ENCODE data around the gene SLC7A6. TPM values are rescaled to one million over a fixed set of nuclear protein-coding genes. Genes with fewer than 3 reads are reported as not detected.
"Not testable (repeated sequence)": the region's sequence is repeated elsewhere in the genome, so short reads cannot be mapped to it uniquely, and the experiment has no call there.

SLC7A6 gene
- total RNA-seq, 1 donor from 2014 or later: 44.2 TPM

DNA sequence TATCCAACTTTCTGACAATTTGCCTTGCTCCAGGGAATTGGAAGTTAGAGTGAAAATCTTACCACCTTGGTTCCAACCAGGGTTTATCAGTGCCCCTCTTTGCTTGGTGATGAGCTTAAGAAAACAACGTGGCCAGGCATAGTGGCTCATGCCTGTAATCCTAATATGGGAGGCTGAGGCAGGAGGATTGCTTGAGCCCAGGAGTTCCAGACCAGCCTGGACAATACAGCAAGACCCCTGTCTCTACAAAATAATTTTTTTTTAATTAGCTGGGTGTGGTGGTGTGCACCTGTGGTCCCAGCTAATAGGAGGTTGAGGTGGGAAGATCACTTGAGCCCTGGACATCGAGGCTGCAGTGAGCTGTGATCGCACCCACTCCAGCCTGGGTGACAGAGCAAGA lies 21.4 kb downstream of the SLC7A6 start:
- Histone ChIP-seq H3K36me3 (peaks cover 20% of the 10 kb centered on the region), H3K27me3 (ENCODE audit: low read depth) (no peaks in the 10 kb centered on the region), H3K4me3 (no peak overlapping the region)

DNA sequence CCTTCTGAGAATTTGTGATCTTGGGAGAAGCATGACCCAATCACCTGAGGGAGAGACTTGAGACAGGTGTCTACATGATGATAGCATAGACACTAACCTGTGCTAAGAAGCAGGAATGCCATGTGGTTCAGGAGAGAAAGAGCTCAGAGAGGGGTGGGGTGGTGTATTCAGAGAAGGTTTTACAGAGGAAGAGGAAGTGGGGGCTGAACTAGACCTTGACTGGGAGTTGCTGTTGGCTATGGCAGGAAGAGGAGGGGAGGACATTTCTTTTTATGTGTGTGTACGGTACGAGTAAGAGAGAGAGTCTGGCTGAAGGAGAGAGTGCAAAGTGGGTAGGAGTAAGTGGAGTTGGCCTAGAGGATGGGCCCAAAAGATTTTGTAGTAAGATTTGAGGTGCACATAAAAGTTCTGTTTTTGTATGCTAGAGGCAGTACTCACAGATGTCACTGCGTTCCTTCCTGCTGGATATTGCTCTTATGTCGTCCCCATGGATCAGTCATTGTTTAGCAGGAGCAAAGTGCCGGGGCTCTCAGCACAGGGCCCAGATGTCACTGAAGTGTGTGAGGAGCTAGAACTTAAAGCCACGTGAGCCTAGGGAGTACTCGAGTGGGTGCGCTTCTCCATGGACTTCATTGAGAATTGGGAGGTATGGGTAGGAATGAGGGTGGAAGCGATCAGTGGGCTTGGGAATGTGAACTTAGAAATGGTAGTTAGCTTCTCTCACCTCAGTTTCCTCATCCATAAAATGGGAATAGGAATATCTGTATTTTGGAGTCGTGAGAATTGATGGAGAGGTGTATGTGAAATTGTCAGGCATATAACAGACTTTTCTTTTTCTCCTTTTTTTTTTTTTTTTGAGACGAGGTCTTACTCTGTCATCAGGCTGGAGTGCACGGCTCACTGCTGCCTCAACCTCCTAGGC lies 22.1 kb downstream of the SLC7A6 start:
- intact Hi-C loops (cut with micrococcal nuclease): no loop called here
- TF ChIP-seq, protein P1, sequence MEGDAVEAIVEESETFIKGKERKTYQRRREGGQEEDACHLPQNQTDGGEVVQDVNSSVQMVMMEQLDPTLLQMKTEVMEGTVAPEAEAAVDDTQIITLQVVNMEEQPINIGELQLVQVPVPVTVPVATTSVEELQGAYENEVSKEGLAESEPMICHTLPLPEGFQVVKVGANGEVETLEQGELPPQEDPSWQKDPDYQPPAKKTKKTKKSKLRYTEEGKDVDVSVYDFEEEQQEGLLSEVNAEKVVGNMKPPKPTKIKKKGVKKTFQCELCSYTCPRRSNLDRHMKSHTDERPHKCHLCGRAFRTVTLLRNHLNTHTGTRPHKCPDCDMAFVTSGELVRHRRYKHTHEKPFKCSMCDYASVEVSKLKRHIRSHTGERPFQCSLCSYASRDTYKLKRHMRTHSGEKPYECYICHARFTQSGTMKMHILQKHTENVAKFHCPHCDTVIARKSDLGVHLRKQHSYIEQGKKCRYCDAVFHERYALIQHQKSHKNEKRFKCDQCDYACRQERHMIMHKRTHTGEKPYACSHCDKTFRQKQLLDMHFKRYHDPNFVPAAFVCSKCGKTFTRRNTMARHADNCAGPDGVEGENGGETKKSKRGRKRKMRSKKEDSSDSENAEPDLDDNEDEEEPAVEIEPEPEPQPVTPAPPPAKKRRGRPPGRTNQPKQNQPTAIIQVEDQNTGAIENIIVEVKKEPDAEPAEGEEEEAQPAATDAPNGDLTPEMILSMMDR (IDR thresholded peaks at IDR 0.05; ENCODE audit: borderline replicate concordance): no peak
- Histone ChIP-seq H3K27me3 (ENCODE audit: low read depth) (no peaks in the 10 kb centered on the region), H3K4me1 (peaks cover 100% of the 10 kb centered on the region), H3K9me3 (replicated peaks) (no peaks in the 10 kb centered on the region), H3K36me3 (peaks cover 20% of the 10 kb centered on the region), H3K4me3 (no peak overlapping the region), H3K27ac (replicated peaks) (peak overlapping the region; percentile 87)
- no peak for DNase-seq

More for the DNA sequence above, 21.4 kb downstream of the SLC7A6 start:
- intact Hi-C loops (cut with micrococcal nuclease): no loop called here
- Histone ChIP-seq H3K9me3 (replicated peaks) (no peaks in the 10 kb centered on the region), H3K27ac (replicated peaks) (peak overlapping the region; percentile 87), H3K4me1 (peaks cover 100% of the 10 kb centered on the region)
- no peak for DNase-seq
- TF ChIP-seq, protein P1 (IDR thresholded peaks at IDR 0.05; ENCODE audit: borderline replicate concordance): no peak

DNA sequence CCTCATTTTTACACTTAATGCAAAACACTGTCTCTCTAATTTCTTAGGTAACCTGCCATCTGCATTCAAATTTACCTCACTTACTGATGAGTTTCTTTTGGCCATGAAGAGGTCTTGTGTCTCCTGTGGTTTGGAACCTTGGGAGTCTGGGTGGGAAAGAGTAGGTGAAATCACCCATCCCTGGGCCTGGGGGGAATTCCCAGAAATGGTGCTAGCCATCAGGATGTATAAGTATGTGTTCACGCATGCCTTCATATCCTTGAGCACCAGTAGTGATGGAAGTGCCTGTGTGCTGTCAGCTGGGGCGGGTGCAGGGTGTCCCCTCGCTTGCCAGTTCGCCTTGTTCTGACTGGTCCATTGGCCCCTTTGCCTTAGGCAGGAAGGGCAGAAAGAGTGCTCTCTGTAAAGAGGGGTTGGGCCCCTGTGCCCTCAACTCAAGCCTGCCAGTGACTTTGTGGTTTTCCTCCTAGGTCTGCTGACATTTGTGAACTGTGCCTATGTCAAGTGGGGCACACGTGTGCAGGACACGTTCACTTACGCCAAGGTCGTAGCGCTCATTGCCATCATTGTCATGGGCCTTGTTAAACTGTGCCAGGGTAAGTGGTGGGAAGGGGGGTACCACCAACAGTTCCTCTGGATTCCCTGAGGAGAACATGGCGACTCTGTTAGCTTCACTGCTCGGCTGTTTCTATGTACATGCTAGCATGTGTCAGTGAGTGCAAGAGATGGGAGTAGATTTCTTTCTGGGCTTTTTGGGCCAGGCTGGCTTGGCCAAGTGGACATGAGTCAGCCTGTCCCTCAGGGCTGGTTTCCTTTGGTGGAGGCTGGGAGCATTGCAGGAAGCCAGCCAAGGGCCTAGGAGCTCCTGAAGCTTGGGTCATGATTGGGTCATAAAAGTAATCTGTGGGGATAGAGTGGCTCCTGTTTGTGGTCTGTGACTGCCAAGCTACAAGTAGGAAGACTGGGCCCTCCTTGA lies 23.2 kb downstream of the SLC7A6 start:
- H3K9me3 ChIP-seq (replicated peaks): no peaks in the 10 kb centered on the region
- TF ChIP-seq, protein P1 (IDR thresholded peaks at IDR 0.05; ENCODE audit: borderline replicate concordance): peak; percentile 43
- H3K4me3 ChIP-seq: no peak overlapping the region
- H3K36me3 ChIP-seq: peaks cover 24% of the 10 kb centered on the region
- peak; percentile 80 for DNase-seq
- H3K27me3 ChIP-seq (ENCODE audit: low read depth): no peaks in the 10 kb centered on the region
- peak overlapping the region; percentile 87 for H3K27ac ChIP-seq (replicated peaks)
- intact Hi-C loops (cut with micrococcal nuclease): no loop called here
- peaks cover 93% of the 10 kb centered on the region for H3K4me1 ChIP-seq

DNA sequence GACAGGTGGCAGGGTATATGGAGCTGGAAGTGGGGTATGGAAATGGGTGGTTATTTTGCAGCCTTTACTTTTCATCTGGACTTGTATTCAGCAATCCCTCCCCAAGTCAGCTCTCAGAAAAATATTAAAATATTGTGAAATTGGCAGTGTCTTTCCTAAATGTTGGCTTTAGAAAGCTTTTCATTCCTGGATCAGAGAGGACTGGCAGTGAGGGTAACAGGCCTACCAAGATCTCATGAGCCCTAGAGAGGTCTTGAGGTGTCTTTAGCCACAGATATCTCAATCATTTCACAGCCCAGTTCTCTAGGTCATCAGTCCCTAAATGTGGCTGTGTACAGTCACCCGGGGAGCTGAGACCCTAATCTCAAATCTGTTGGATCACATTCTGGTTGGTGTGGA lies 23.9 kb downstream of the SLC7A6 start:
- Histone ChIP-seq H3K27ac (replicated peaks) (peak overlapping the region; percentile 87), H3K9me3 (replicated peaks) (no peaks in the 10 kb centered on the region), H3K36me3 (peaks cover 31% of the 10 kb centered on the region), H3K4me1 (peaks cover 86% of the 10 kb centered on the region), H3K4me3 (no peak overlapping the region), H3K27me3 (ENCODE audit: low read depth) (no peaks in the 10 kb centered on the region)
- DNase-seq: no peak
- TF ChIP-seq, protein P1 (IDR thresholded peaks at IDR 0.05; ENCODE audit: borderline replicate concordance): no peak
- intact Hi-C loops (cut with micrococcal nuclease): no loop called here

DNA sequence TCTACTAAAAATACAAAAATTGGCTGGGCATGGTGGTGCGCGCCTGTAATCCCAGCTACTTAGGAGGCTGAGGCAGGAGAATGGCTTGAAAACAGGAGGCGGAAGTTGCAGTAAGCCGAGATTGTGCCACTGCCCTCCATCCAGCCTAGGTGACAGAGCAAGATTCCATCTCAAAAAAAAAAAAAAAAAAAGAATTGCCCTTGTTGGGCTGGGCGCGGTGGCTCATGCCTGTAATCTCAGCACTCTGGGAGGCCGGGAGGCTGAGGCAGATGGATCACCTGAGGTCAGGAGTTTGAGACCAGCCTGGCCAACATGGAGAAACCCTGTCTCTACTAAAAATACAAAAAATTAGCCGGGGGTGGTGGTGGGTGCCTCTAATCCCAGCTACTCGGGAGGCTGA lies 24.5 kb downstream of the SLC7A6 start:
- intact Hi-C loops (cut with micrococcal nuclease); DNase-seq; H3K9me3 ChIP-seq (replicated peaks); H3K27me3 ChIP-seq (ENCODE audit: low read depth); H3K4me3 ChIP-seq: not testable (repeated sequence)
- H3K36me3 ChIP-seq: peaks cover 36% of the 10 kb centered on the region
- H3K4me1 ChIP-seq: peaks cover 81% of the 10 kb centered on the region
- H3K27ac ChIP-seq (replicated peaks): peak overlapping the region; percentile 87
